OCI-LY1 (cell line): ENCODE measurements around the gene EMX1.

Source experiments
- EZH2 ChIP-seq: fragments of 200-600 bp; sonication (generic), shearing (Covaris generic); IDR thresholded peaks from 2 replicates; pipeline ENCODE4 v1.8.0; 2017; ENCODE audit warnings: borderline replicate concordance, mixed run types, mild to moderate bottlenecking, antibody characterized with exemption, low read length, moderate library complexity, mixed read lengths
- TF ChIP-seq, protein P1 (sequence below): fragments of 200-600 bp; sonication (generic), shearing (Covaris generic); IDR thresholded peaks from 2 replicates; pipeline ENCODE4 v1.5.1; 2017; ENCODE audit warnings: mild to moderate bottlenecking, antibody characterized with exemption, low read length, moderate library complexity, mixed read lengths

DNA sequence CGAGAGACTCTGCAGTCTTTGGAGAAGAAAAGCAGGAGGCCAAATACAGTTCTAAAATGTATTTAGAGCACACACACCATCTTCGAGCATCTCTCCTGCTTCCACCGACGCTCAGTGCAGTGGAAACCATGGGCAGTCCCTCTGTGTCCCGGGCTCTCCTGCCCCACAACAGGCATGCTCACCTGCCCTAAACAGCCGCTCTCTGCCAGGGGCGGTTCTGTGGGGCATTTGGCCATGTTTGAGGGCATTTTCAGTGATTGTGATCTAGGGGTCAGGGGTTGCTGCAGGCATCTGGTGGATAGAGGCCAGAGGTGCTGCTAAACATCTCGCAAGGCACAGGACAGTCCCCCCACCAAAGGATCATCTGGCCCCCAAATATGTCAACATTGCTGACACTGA lies 55.8 kb downstream of the EMX1 start:
- TF ChIP-seq, protein P1, sequence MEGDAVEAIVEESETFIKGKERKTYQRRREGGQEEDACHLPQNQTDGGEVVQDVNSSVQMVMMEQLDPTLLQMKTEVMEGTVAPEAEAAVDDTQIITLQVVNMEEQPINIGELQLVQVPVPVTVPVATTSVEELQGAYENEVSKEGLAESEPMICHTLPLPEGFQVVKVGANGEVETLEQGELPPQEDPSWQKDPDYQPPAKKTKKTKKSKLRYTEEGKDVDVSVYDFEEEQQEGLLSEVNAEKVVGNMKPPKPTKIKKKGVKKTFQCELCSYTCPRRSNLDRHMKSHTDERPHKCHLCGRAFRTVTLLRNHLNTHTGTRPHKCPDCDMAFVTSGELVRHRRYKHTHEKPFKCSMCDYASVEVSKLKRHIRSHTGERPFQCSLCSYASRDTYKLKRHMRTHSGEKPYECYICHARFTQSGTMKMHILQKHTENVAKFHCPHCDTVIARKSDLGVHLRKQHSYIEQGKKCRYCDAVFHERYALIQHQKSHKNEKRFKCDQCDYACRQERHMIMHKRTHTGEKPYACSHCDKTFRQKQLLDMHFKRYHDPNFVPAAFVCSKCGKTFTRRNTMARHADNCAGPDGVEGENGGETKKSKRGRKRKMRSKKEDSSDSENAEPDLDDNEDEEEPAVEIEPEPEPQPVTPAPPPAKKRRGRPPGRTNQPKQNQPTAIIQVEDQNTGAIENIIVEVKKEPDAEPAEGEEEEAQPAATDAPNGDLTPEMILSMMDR = no peak
- TF ChIP-seq EZH2 = no peak
